Amygdala (tissue), 56 donors: Measurements from ENCODE around the gene CCKAR.

ENCODE experiments used
- DNase-seq, 56 donors: peaks; one replicate each; lab custom pipeline; 2025; lab: John Stamatoyannopoulos, UW

The CCKAR gene

DNA sequence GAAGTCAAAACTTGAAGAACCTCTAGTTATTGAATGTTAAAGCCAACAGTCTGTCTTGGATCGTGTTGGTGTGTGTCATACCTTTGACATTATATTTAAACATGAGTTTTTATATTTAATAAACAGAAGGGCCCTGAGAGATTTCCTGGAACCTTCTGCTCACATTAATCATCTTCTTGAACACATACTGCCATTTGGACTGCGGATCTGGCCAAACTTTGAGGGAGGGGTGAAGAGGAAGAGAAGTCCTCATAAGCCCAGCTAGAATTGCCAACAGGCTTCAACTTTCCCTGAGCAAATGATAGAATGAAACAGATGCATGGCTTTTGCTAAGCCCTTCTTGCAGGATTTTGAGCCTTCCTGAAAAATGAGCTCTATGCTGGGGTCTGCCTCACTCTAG is 27.4 kb downstream of the CCKAR start:
- no peak for DNase-seq

DNA sequence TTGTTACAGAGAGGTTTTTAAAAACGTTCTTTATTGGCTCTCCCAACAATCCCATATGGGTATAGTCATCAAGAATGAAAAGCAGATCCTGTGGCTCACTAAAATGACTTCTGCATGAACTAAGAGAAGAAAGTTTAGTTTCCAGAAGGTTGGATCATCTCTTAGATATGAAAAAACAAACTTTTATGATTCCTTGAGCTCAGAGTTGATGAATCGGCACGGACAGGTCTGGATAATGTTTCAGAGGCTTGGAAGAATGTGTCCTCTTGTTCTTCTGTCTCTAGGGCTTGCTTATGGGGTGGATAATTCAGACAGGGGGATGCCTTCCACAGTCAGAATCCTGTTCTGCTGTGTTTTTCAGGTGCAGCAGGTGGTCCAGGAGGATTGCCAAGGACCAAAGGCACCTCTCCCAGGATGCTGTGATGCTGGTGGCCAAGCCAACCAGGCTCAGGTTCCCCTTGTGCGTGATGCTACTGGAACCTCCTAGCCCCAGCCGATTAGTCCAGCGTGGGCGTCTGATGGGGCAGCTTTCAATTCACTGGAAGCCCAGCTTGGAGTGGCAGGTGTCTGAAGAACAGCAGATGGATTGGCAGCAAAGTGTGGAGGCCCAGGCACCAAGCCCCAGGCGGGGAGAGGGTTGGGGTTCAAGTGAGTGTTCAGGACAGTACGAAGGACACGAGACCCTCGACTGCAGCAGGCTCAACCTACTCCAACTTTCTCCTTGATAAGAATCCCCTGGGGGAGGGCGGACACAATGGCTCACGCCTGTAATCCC is 30.3 kb downstream of the CCKAR start:
- no peak for DNase-seq

DNA sequence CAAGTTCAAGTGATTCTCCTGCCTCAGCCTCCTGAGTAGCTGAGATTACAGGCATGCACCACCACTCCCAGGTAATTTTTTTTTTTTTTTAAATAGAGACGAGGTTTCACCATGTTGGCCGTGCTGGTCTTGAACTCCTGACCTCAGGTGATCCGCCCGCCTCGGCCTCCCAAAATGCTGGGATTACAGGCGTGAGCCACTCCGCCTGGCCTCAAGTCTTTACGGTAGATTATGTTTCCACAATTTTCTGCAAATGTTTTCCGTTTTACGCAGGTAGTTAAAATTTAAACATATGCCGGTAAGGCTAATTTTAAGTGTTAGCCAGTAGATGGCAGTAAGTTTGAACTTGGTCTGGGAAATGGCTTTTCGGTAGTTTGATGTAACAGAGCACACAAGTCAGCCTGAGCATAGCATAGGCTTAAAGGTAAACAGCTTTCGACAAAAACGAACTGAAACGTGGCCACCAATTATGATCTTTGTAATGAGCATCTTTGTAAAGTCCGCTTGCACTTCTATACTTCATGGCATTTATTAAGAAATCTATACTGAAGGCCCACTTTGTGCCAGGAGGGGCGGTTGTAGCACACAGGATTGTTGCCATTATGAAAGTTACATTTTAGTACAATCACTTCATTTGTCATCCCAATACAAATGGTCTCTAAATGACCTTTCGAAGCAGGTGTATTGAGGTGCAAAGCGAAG is 31.1 kb downstream of the CCKAR start:
- DNase-seq: no peak

DNA sequence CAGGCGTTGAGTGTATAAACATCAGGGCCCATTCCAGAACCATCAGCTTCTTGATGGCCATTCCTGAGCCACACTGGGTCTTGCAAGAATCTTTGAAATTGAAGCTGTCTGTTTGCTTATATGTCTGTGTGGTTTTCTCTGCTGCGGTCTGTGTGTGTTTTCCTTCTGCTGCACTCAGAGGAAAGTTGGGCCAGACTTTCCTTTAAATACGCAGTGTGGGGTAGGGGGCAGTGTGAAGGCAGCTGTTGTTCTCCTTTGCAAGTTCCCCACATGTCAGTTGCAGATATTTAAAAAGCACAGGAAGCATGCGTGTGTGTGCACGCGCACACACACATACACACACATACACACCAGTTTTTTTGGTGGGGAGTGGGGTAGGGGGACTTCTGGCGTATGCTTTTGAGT is 32.1 kb downstream of the CCKAR start:
- DNase-seq: no peak

DNA sequence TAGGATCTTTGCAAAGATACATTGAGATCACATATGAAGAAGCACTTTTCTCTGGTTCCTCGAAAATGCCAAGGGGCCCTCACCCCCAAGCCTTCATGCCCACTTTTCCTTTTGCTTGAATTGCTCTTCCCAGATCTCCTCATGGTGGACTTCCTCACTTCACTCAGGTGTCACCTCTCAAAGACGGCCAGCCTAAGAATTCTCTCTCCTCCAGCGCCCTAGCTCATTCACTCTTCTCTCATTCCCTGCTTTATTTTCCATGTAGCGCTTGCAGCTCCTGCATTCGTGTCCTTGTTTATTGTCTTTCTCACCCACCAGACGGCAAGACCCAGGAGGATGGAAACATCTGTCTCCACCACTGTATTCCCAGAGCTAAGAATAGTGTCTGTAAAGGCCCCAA is 32.9 kb downstream of the CCKAR start:
- no peak for DNase-seq

DNA sequence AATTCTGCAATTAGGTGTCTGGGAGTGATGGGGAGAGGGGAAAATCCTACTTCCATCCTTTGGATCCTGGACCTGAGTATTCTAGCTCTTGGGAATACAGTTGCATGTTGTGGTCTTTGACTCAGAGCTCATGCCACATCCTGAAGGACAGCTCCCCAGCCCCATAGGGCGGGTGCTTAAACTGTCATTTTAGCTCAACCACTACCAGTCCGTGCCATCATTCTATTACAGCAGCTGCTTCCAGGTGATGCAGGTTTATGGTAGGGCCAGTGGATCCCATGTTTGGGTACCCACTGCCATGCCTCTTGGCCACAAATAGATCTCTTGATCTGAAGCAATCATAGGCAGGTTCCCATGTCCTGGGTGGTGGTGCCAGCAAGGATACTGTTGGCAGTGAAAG is 34.7 kb downstream of the CCKAR start:
- DNase-seq: no peak

DNA sequence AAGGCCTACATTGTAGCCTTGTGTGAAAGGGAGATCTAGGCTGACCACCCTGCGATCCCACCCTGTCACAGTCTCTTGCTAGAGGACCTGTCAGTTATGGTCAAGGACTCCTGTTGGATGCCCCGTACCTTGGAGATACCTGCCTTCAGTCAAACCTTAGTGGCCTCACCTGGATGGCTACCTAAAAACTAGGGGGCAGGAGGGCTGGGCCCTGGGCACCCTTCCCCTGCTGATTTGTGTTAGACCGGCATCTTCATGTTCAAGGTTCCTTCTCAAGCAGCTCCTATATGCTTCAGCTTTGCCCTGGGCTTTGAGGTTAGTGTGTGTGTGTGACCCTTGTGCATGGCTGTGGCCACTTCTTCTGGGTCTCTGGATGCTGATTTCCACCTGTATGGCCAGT is 35.3 kb downstream of the CCKAR start:
- DNase-seq: no peak

DNA sequence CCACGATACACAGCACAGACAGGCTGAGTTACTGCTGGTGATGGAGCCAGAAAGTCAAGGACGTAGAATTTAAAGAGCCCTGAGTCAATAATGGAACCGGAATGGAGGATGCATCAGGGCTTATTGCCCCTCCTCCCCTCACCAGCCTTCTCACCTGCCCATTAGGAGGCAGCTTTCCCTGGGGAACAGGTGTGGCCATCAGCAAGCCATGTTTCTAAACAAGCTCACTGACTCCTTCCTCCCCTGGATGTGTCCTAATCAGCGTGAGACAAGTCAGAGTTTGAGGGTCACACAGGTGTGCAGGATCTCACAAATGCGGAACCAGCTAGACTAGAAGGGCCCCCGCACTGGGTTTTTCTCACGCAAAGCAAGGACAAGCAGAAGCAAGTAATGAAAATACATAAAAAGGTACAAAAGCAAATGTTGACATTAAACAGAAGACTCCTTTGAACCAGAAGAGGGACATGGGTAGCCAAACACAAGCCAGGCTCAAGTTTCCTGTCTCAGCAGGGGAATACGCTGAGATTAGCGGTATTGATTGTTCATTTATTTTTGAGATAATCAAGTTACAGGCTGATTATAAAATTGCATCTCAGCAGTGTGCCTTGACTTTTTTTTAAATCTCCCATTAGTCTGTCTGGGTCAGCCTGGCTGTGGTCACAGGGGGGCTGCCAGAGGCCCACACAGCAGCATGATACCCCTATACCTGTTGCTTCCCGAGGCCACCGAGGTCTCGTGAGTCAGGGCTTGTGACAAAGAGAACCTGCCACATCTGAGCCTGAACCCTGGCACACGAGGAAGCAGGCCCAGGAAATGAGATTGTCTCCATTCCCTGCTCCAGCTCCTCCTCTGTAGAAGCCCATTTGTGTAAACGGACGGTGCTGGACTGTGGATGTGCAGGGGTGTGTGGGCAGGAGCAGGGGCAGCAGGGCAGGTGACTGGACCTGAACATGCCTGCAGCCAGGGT is 37.4 kb downstream of the CCKAR start:
- no peak for DNase-seq

DNA sequence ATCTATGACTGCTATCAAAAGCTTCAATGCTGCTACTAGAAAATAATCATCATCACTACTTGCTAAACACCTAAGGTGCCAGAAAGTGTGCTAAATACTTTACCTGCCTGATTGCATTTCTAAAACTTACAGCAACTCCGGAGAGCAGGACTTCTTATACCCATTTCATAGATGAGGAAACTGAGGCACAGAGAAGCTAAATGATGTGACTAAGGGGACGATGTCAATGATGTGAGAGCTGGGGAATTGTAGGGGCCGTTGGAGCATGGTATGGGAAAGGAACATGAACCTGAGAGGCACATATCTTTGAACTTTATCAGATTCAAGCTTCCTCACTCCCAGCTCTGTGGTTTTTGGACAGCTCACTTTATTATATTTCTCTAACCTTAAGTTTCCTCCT is 38.7 kb downstream of the CCKAR start:
- no peak for DNase-seq

DNA sequence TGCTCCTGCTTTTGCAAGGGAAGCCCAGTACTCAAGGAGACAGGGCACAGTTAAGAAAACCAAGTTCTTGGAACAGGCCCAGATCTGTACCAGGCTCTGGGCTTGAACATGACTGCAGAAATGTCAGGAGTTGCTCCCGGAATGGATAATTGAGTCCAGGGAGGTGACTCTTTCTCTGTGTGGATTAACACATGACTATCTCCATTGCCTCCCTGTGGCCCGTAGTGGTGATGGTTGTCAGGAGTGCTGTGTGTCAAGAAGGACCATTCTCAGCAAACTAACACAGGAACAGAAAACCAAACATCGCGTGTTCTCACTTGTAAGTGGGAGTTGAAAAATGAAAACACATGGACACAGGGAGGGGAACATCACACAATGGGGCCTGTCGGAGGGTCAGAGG is 39.9 kb downstream of the CCKAR start:
- DNase-seq: no peak

DNA sequence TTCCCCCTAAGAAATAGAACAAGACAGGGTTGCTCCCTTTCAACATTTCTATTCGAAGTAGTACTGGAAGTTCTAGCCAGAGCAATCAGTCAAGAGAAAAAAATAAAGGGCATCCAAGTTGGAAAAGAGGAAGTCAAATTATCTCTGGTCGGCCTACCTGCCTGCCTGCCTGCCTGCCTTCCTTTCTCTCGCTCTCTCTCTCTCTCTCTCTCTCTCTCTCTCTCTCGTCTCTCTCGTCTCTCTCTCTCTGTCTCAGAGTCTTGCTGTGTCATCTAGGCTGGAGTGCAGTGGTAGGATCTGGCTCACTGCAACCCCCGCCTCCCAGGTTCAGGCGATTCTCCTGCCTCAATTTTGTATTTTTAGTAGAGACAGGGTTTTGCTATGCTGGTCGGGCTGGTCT is 42.9 kb downstream of the CCKAR start:
- no peak for DNase-seq

DNA sequence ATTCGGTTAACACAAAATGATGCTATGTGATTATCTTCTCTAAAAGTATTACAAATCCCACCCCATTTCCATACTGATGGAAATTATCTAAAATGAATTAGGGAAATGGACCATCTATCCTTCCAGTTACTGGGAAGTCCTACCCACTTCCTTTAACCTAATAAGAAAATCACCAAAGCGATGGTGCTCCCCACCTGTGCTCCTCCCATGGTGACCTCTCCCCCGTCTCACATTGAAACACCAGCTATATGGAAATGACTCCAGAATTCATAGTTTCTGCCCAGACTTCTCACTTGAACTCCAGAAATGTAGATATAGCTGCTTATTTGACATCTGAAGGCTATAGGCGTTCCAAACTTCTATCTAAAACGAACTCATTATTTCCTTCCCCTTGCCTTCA is 48.5 kb downstream of the CCKAR start:
- DNase-seq: no peak

DNA sequence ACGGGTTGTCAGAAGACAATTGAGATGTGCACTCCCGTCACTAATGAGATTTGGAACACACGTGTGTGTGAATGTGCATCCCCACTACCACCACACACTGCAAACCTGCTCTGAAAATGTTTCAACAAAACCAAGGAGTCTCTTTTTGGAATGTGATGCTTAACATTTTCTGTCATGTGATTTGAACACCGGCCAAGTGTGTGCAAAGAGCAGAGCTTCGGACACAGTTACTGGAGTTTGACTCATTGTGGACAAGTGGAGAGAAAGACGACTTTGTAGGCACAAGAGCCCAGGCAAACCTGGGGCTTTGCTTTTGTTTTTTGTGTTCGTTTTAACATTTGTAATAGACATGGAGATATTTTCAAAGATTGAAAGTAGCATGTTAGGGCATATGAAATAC is 49.2 kb downstream of the CCKAR start:
- peak in 3 of 56 donors; percentile 6 to 25 (median 9) for DNase-seq

DNA sequence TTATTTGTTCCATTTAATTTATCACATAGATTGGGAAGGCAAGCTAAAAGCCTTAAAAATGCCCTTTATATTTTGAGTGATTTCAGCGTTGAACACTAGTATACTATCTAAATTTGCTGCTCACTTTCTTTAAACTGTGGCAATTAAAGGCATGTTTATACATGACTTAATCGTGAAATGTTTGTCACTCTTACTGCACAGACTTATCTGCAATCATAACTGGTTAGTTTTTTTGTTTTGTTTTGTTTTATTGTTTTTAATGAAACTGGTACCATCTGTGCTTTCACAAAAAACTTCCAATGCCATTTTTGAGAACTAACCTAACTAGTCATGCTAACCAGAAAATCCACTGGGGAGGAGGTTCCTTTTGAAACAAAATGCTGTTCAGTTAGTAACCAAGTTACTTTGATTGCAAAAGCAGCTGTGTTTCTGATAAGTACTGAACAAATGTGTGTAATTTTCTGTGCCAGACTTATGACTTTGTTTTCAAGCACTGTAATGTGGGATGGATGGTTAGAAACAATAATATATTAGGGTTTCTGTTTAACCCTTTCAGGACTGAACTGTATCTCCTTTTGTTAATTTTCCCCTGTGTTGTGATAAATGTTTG is 56.1 kb downstream of the CCKAR start:
- no peak for DNase-seq

DNA sequence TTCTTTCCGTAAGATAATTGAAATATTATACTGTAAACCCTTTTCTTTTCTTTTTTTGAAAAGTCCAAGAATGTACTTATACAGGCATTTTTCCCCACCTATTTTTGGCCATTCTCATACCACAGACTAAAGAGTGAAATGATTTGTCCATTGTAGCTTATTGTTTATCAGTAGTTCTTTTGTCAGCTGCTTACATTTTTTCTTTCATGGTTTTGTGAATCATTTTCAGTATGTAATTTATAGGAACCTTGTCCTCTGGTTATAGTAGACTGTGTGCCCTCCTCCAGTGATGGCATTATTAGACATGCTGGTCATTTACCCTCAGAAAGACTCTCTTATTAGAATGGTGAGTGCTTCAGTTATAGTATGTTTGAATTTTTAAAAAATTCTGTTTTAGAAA is 56.7 kb downstream of the CCKAR start:
- DNase-seq: no peak

DNA sequence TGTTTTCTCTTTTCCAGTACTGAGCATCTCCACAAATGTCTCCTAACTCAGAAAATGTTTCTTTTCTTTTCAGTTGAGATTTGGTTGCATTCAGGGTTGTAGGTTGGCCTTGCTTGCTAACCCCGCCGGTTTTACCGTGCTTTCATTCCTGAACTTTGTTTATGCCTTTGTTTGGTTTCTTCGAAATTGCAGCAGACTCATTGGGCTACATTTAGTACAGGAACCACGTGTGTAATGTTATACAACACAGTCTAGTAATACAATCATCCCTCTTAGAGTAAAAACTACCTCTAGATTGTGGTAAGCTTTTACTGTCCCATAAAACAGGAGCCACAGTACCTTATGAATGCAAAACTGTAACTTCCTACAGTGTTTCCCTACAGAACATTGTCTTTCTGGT is 57.9 kb downstream of the CCKAR start:
- DNase-seq: no peak

DNA sequence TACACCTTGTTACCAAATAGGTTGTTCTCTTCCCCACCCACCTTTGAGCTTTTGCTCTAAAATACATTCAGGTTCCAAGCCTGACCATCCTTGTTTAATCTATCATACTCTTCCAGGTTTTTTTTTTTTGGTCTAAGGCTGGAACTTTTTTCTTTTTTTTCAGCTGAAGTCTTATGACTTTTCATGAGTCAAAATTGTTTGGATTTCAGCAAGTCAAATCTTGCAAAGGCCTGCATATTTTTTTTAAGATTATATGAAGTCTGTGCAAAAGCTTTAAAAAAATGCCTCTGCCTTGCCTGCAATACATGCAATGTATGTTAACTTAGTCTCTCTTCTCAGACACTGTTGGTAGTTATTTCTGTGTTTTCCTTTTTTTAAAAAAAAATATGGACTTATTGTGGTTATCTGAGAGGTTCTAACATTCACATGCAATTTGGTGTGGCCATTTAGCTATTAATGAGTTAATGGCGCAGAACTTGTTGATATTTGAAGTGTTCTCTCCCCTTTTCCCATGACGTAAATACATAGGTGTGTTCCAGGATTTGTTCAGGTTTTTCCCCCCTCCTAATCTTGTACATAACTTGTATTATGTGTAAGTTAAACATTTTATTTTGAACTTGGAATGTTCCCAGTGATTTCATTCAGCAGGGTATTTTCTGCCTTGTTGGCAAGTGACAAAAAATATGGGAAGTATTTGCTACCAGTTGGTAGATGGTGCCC is 58.7 kb downstream of the CCKAR start:
- DNase-seq: no peak
